ENCODE results near the gene RAB40C.

GRCh38 chr16:574021-574760 lies 15.7 kb upstream of the RAB40C start:
- no peak for TF ChIP-seq CTCF (IDR thresholded peaks at IDR 0.05)
- no peak for TF ChIP-seq ZFX (IDR thresholded peaks at IDR 0.05; ENCODE audit: borderline replicate concordance)

Measured in 22Rv1 (cell line).